ENCODE measurements around the gene TMEM243. TPM values are rescaled to one million over a fixed set of nuclear protein-coding genes. Genes with fewer than 3 reads are reported as not detected.
"Not testable (repeated sequence)": the region's sequence is repeated elsewhere in the genome, so short reads cannot be mapped to it uniquely, and the experiment has no call there.

Gene TMEM243
- 10 to 100 TPM; 58.8 to 70.8 TPM for total RNA-seq

DNA sequence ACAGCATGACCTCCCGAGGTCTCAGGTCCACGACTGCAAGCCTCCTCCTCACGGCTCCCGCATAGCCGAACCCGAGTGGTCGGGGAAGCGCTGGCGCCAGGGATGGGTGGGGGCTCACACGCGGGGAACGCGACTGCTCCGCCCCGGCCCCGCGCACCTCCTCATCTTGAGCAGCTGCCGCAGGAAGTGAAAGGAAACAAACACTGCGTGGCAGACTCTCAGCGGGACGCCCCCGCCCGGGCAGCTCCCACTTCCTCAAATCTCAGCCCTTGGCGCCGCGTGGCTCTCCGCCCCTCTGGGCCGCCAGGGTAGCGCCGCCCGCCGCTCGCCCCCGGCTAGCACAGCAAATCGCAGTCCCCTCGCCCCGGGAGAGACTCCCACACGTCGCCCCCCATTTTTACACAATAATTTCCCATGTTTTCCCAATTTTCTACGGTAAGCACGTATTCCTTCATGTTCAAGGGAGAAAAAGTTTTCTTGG is at the start of gene TMEM243:
Gene TMEM243, minus strand, starts transcription at position 188 of the 481 bp plus-strand sequence. CDS start 229 bp downstream, outside the sequence.
- peaks cover 51% of the 10 kb centered on the region for H3K36me3 Mint-ChIP-seq (ENCODE audit: low read depth)
- H3K4me3 Mint-ChIP-seq, result peak within 1 kb of the TSS; percentile 96
- peak; percentile 60 for ATAC-seq (replicated peaks)
- H3K27me3 Mint-ChIP-seq, result no peaks in the 10 kb centered on the region
- peaks cover 7% of the 10 kb centered on the region for H3K4me1 Mint-ChIP-seq
- no peaks in the 10 kb centered on the region for H3K9me3 Mint-ChIP-seq
- H3K27ac Mint-ChIP-seq, result peak within 1 kb of the TSS; percentile 92

DNA sequence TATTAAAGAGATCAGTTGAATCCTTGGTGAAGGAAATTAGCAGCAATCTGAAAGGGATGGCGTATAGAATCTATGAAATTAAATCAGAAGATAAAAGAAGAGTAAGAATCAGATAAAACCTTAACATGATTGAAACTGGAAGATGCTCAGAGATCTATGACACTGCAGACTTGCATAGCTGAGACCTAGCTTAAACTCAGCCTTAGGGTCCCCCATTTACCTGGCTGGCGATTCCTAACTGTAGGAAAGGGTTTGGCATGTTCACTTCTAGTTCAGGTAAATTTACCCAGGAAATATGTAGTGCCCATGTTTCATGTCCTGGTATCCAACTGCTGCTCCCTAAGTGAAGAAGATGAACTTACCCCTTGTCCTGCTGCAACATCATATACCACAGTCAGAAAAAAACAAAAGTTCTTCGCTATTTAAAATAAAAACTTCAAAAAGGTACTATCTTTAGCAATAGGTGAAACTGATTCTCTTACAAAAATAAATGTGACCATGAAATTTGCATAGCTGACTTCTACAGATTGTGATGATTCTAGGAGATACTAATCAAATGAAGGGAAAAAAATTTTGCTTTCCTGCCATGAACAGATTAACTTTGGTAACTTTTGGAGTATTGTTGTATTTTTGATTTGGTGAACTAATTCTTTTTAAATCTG is 47.8 kb upstream of the TMEM243 start:
- H3K4me1 Mint-ChIP-seq, result no peaks in the 10 kb centered on the region
- peaks cover 23% of the 10 kb centered on the region for H3K27me3 Mint-ChIP-seq
- H3K4me3 Mint-ChIP-seq, result no peak overlapping the region
- no peaks in the 10 kb centered on the region for H3K36me3 Mint-ChIP-seq (ENCODE audit: low read depth)
- H3K27ac Mint-ChIP-seq, result no peak overlapping the region
- no peak for ATAC-seq (replicated peaks)
- H3K9me3 Mint-ChIP-seq, result peaks cover 5% of the 10 kb centered on the region

DNA sequence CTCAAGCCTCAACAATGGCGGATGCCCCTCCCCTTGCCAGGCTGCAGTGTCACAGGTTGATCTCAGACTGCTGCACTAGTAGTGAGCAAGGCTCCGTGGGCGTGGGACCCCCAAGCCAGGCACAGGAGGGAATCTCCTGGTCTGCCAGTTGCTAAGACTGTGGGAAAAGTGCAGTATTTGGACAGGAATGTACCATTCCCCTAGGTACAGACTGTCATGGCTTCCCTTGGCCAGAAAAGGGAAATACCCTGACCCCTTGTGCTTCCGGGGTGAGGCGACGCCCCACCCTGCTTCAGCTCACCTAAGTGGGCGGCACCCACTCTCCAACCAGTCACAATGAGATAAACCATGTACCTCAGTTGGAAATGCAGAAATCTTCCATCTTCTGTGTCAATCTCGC is 44.0 kb upstream of the TMEM243 start:
- Mint-ChIP-seq H3K27ac (no peak overlapping the region), H3K4me3 (no peak overlapping the region), H3K27me3 (peaks cover 17% of the 10 kb centered on the region), H3K9me3 (no peaks in the 10 kb centered on the region), H3K36me3 (ENCODE audit: low read depth) (no peaks in the 10 kb centered on the region), H3K4me1 (no peaks in the 10 kb centered on the region)
- no peak for ATAC-seq (replicated peaks)

DNA sequence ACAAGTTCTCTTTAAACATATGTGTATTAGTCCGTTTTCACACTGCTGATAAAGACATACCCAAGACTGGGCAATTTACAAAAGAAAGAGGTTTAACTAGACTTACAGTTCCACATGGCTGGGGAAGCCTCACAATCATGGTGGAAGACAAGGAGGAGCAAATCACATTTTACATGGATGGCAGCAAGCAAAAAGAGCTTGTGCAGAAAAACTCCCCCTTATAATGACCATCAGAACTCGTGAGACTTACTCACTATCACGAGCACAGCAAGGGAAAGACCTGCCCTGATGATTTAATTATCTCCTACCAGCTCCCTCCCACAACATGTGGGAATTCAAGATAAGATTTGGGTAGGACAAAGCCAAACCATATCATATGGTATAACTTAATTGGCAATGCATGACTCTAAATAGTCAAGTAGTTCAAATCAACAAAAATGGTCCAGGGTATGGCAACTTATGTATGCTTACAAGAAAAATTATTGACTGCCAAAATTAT is 34.1 kb upstream of the TMEM243 start:
- no peak for ATAC-seq (replicated peaks)
- Mint-ChIP-seq H3K27ac (no peak overlapping the region), H3K4me1 (no peaks in the 10 kb centered on the region), H3K36me3 (ENCODE audit: low read depth) (no peaks in the 10 kb centered on the region), H3K27me3 (peaks cover 4% of the 10 kb centered on the region), H3K9me3 (no peaks in the 10 kb centered on the region), H3K4me3 (no peak overlapping the region)

DNA sequence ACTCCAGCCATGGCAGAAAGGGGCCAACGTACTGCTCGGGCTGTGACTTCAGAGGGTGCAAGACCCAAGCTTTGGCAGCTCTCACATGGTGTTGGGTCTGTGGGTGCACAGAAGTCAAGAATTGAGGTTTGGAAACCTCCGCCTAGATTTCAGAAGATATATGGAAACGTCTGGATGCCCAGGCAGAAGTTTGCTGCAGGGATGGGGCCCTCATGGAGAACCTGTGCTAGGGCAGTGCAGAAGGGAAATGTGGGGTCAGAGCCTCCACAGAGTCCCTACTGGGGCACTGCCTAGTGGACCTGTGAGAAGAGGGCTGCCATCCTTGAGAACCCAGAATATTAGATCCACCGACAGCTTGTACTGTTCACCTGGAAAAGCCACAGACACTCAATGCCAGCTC is 26.1 kb upstream of the TMEM243 start:
- not testable (repeated sequence) for H3K27ac Mint-ChIP-seq; H3K36me3 Mint-ChIP-seq (ENCODE audit: low read depth); H3K4me1 Mint-ChIP-seq; H3K9me3 Mint-ChIP-seq; ATAC-seq (replicated peaks); H3K27me3 Mint-ChIP-seq; H3K4me3 Mint-ChIP-seq

GRCh38 chr7:87238464-87239051 is 19.0 kb upstream of the TMEM243 start:
- H3K36me3 Mint-ChIP-seq (ENCODE audit: low read depth); H3K4me1 Mint-ChIP-seq; H3K4me3 Mint-ChIP-seq; ATAC-seq (replicated peaks); H3K27me3 Mint-ChIP-seq; H3K27ac Mint-ChIP-seq; H3K9me3 Mint-ChIP-seq: not testable (repeated sequence)

GRCh38 chr7:87234949-87235348 is 15.4 kb upstream of the TMEM243 start:
- H3K9me3 Mint-ChIP-seq, result no peaks in the 10 kb centered on the region
- H3K27me3 Mint-ChIP-seq, result peaks cover 6% of the 10 kb centered on the region
- H3K27ac Mint-ChIP-seq, result no peak overlapping the region
- no peak overlapping the region for H3K4me3 Mint-ChIP-seq
- H3K36me3 Mint-ChIP-seq (ENCODE audit: low read depth), result no peaks in the 10 kb centered on the region
- H3K4me1 Mint-ChIP-seq, result no peaks in the 10 kb centered on the region
- peak; percentile 56 for ATAC-seq (replicated peaks)

GRCh38 chr7:87231711-87232110 is 12.2 kb upstream of the TMEM243 start:
- no peak overlapping the region for H3K4me3 Mint-ChIP-seq
- peaks cover 4% of the 10 kb centered on the region for H3K27me3 Mint-ChIP-seq
- ATAC-seq (replicated peaks), result no peak
- no peak overlapping the region for H3K27ac Mint-ChIP-seq
- H3K4me1 Mint-ChIP-seq, result no peaks in the 10 kb centered on the region
- H3K9me3 Mint-ChIP-seq, result no peaks in the 10 kb centered on the region
- no peaks in the 10 kb centered on the region for H3K36me3 Mint-ChIP-seq (ENCODE audit: low read depth)

DNA sequence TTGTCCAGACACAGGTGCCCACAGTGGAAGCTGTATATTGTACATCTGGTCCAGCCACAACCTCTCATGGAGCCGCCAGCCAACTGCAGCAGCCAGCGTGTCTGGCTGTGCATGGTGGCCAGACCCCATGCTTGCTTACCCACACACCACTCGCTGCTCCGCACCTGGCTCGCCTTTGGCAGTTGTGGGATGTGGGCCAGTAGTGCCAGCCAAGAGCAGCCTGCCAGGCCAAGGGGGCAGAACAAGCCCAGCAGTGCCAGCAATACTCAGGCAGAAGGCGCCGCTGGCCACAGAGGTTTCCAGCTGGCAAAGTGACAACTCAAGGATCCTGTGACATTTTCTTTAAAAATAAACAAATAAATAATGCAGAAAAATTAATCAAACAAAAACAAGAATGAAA is 11.7 kb upstream of the TMEM243 start:
- no peaks in the 10 kb centered on the region for H3K9me3 Mint-ChIP-seq
- peaks cover 4% of the 10 kb centered on the region for H3K27me3 Mint-ChIP-seq
- H3K4me1 Mint-ChIP-seq, result peaks cover 4% of the 10 kb centered on the region
- no peaks in the 10 kb centered on the region for H3K36me3 Mint-ChIP-seq (ENCODE audit: low read depth)
- no peak overlapping the region for H3K27ac Mint-ChIP-seq
- ATAC-seq (replicated peaks), result no peak
- H3K4me3 Mint-ChIP-seq, result no peak overlapping the region

GRCh38 chr7:87226495-87226894 is 7.0 kb upstream of the TMEM243 start:
- no peak overlapping the region for H3K27ac Mint-ChIP-seq
- peaks cover 4% of the 10 kb centered on the region for H3K4me1 Mint-ChIP-seq
- no peaks in the 10 kb centered on the region for H3K27me3 Mint-ChIP-seq
- H3K36me3 Mint-ChIP-seq (ENCODE audit: low read depth), result no peaks in the 10 kb centered on the region
- no peaks in the 10 kb centered on the region for H3K9me3 Mint-ChIP-seq
- no peak overlapping the region for H3K4me3 Mint-ChIP-seq
- ATAC-seq (replicated peaks), result no peak

DNA sequence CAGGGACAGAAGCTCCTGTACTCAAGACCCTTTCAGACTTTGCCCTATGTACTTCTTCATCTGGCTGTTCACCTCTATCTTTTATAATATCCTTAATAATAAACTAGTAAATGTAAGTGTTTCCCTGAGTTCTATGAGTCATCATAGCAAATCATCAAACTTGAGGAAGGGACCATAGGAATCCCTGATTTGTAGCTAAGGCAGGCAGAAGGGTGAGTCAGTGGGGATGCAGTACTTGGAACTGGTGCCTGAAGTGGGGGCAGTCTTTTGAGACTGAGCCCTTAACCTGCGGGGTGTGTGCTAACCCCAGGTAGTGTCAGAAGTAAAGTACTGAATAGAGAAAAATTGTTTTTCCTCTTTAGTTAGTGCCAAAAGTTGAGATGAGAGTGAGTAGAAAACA is 6.2 kb upstream of the TMEM243 start:
- Mint-ChIP-seq H3K9me3 (no peaks in the 10 kb centered on the region), H3K27me3 (no peaks in the 10 kb centered on the region), H3K4me1 (peaks cover 4% of the 10 kb centered on the region), H3K4me3 (no peak overlapping the region), H3K27ac (no peak overlapping the region), H3K36me3 (ENCODE audit: low read depth) (no peaks in the 10 kb centered on the region)
- ATAC-seq (replicated peaks), result no peak

GRCh38 chr7:87223666-87224065 is 4.1 kb upstream of the TMEM243 start:
- Mint-ChIP-seq H3K27me3 (no peaks in the 10 kb centered on the region), H3K36me3 (ENCODE audit: low read depth) (peaks cover 16% of the 10 kb centered on the region), H3K4me3 (no peak overlapping the region), H3K4me1 (peaks cover 4% of the 10 kb centered on the region), H3K9me3 (no peaks in the 10 kb centered on the region), H3K27ac (no peak overlapping the region)
- ATAC-seq (replicated peaks), result peak; percentile 37

DNA sequence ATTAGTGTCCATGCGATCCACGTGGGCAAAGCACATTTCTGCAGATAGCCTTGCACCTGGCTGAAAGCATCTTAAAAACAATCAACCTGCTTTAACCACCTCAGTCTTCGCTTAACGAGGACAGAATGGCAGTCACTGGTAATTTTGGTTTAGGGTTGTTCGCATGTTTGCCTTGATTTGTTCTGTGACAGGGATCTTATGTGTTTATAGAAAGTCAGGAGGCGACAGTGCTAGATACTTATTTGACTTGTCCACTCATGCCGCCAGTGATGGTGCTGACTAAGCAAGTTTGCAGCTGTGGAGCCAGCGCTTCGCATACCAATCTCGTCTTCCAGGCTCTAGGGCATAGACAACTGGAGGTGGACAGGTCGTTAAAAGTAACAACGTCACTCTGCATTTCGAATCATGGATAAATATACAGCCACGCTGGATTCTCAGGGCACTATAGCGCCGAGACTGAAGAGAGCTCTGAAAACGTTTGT is 1.2 kb upstream of the TMEM243 start:
- Mint-ChIP-seq H3K27ac (no peak overlapping the region), H3K9me3 (no peaks in the 10 kb centered on the region), H3K4me3 (peak overlapping the region; percentile 96), H3K4me1 (peaks cover 6% of the 10 kb centered on the region), H3K27me3 (no peaks in the 10 kb centered on the region), H3K36me3 (ENCODE audit: low read depth) (peaks cover 42% of the 10 kb centered on the region)
- ATAC-seq (replicated peaks), result no peak

- H3K27ac Mint-ChIP-seq, result peak overlapping the region; percentile 92
- H3K9me3 Mint-ChIP-seq, result no peaks in the 10 kb centered on the region
Observed at GRCh38 chr7:87220026-87220733, 648 bp upstream of the TMEM243 start.

More at GRCh38 chr7:87220026-87220733, 648 bp upstream of the TMEM243 start:
- H3K36me3 Mint-ChIP-seq (ENCODE audit: low read depth), result peaks cover 47% of the 10 kb centered on the region
- H3K27me3 Mint-ChIP-seq, result no peaks in the 10 kb centered on the region
- peak overlapping the region; percentile 96 for H3K4me3 Mint-ChIP-seq
- H3K4me1 Mint-ChIP-seq, result peaks cover 6% of the 10 kb centered on the region
- peak; percentile 53 for ATAC-seq (replicated peaks)
